NCI-H526 treated with DMSO at 0.1 percent for 48 hours (cell line): ENCODE measurements around the gene PPM1G.
"Not testable (repeated sequence)": the region's sequence is repeated elsewhere in the genome, so short reads cannot be mapped to it uniquely, and the experiment has no call there.

ENCODE experiments used
- DNase-seq: peaks from one replicate; lab custom pipeline; 2025; lab: John Stamatoyannopoulos, UW

The PPM1G gene, protein sequence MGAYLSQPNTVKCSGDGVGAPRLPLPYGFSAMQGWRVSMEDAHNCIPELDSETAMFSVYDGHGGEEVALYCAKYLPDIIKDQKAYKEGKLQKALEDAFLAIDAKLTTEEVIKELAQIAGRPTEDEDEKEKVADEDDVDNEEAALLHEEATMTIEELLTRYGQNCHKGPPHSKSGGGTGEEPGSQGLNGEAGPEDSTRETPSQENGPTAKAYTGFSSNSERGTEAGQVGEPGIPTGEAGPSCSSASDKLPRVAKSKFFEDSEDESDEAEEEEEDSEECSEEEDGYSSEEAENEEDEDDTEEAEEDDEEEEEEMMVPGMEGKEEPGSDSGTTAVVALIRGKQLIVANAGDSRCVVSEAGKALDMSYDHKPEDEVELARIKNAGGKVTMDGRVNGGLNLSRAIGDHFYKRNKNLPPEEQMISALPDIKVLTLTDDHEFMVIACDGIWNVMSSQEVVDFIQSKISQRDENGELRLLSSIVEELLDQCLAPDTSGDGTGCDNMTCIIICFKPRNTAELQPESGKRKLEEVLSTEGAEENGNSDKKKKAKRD

DNA sequence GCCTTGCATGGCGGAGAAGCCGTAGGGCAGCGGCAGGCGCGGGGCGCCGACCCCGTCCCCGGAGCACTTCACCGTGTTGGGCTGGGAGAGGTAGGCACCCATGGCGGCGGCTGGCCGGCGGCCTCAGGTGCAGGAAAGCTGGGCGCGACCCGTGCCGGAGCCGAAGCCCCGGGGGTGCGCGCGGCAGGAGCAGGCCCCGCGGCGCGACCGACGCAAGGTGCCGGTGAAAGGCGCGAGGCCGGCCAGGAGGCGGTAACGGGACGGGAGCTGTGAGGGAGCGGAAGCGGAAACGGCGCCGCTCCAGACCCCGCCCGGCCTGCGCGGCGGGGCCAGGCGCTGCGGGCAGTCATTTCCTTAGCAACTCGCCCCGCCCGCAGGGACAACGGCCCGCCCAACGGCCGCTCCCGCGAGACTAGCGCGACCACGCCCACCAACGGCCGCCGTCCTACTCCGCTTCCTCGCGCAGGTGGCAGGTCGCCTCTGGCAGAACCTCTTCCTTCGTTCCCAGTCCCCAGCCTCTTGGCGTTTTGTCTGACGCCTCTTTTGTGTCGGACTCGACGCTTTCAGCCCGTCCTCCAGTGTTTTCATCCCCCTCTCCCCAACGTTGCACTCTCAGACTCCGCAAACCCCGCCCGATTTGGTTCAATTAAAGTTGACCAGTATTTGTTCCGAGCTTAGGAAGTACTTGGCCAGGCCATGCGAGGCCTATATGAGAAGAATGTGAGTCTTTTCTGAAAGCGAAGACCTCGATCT lies at the start of gene PPM1G:
PPM1G (minus strand) TSS at position 271 of the 753 bp plus-strand sequence; CDS start at position 102, 169 bp downstream.
- DNase-seq, result peak; percentile 90

DNA sequence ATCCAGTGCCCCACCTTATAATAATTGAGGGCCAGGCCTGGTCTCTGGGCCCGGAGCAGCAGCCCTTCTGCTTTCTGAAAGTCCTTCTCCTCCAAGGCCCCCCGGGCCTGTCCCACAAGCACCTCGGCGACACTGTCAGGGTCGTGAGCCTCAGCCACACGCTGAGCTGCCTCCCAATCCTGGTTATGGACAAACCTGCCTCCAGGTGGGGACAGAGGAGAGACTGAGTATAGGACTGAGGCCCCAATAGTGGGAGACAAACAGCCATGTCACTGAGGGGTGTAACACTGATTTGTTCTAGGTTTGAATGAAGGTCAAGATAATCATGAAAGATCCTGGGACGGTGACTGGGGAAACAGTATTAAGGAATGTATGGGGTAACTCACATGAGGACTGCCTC lies 44.6 kb upstream of the PPM1G start:
- no peak for DNase-seq

DNA sequence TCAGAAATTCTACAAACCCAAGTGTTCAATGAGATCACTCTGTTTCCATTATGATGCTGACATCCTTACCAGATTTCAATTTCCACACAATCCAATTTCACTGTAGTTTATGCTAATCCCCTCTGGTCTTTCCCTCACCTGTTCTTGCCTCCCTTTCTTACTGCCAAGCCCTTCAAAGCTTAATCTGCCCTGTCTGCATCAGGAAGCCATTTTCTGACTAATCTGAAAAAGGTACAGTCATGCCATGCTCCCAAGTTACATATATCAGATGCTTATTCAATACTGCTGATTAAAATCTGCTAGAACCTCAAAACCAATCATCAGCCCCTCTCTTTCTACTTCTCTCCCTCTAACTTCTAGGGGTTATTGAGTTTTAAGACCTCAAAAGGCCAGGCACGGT lies 41.7 kb upstream of the PPM1G start:
- no peak for DNase-seq

DNA sequence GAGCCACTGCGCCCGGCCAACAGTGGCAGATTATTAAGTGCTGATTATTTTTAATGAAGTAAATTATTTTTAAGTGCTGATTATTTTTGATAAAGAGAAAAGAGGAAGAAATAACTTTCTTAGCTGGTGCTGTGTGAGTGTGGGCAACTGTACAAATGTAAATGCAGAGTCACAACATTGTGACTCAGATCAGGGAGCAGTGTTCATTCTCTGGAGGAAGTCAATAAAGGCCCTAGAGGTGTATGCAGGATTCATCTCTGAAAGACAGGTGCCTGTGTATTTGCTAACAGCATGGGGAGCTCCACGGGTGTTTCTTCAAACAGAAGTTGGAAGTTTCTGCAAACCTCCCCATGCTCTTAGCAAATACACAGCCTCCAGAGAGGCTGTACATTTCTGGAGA lies 39.0 kb upstream of the PPM1G start:
- no peak for DNase-seq

DNA sequence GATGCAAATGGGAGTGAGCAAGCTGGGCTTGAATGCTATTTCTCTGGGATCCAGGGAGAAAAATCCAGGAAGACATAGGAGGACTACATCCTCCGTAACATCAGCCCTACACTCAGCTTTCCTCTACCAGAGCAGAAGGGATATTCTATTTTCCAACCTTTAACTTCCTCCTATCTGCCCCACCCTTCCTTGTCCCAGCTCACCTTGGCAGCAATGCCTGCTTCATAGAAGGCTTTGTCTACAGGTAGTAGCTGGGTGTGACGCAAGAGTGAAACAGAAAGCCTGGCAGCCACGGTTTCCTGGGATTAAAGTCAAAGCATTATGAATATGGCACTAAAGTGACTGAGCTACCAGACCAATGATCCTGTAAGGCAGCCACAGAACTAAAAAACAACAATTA lies 36.7 kb upstream of the PPM1G start:
- no peak for DNase-seq

DNA sequence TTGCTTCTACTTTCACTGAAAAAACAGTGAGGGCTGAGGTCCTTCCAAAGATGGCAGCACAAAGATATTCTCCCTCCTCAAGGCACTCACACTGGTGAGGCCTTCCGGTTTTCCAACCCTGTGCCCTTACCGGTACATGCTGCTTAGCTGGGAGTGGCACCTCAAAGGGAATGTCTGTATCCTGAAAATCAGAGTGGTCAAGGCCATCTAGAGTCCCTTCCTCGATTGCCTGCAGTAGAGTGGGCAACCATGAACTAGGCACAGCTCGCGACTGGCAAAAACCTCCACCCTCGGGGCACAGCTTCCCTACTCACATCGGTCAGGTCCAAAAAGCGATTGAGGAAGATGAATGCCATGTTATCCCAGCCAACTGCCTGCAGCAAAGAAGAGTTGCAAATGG lies 36.2 kb upstream of the PPM1G start:
- DNase-seq, result no peak

DNA sequence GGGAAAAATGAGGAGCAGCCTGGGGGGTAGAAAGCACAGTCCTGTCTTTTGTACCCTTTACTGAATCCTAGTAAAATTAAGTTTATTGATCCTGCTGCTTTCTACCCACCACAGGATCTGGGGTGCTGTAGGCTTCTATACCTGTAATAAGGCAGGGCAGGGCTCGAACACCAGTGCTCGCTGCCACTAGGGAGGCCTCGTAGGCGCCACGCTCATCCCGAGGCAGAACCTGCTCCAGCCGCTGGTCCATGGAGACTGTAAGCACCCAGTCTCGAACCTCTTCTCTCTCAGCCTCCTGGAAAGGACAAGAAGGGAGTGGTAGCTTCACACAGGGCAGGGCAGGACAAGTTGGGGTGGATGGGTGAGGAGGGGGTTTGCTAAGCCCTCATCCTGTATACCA lies 35.8 kb upstream of the PPM1G start:
- DNase-seq, result no peak

DNA sequence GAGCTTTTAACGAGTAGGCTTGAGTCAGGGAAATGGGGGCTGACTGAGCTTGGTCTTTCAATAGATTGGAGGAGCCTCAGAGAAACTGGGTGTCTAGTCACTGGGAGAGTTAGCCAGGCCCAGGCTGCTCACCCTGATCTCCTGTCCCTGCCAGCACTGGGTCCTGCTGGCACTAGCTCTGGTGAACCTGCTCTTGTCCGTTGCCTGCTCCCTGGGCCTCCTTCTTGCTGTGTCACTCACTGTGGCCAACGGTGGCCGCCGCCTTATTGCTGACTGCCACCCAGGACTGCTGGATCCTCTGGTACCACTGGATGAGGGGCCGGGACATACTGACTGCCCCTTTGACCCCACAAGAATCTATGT lies 33.5 kb upstream of the PPM1G start:
- DNase-seq, result no peak

DNA sequence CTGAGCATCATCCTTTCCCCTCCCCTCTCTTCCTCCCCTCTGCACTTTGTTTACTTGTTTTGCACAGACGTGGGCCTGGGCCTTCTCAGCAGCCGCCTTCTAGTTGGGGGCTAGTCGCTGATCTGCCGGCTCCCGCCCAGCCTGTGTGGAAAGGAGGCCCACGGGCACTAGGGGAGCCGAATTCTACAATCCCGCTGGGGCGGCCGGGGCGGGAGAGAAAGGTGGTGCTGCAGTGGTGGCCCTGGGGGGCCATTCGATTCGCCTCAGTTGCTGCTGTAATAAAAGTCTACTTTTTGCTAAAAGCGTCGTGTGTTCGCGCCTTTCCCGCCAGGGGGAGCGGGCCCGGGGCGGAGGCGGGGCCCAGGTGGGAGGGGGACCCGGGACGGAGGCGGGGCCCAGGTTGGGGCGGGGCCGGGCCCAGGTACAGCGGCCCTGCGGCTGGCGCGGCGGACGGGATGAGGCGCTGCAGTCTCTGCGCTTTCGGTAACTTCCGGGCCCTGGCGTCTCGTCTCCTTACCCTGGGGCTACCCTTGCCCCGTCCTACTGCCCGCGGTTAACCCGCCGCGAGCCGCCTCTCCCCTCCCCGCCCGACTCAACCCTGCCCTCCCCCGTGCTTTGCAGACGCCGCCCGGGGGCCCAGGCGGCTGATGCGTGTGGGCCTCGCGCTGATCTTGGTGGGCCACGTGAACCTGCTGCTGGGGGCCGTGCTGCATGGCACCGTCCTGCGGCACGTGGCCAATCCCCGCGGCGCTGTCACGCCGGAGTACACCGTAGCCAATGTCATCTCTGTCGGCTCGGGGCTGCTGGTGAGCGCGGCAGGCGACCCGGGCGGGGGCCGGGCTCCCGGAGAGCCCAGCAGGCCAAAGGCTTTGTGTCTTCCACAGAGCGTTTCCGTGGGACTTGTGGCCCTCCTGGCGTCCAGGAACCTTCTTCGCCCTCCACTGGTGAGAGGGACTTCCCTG lies 32.8 kb upstream of the PPM1G start, which contains the start of gene KRTCAP3:
KRTCAP3 (plus strand) TSS at position 424 of the 962 bp plus-strand sequence; CDS start at position 456, 32 bp downstream.
- peak; percentile 65 for DNase-seq

DNA sequence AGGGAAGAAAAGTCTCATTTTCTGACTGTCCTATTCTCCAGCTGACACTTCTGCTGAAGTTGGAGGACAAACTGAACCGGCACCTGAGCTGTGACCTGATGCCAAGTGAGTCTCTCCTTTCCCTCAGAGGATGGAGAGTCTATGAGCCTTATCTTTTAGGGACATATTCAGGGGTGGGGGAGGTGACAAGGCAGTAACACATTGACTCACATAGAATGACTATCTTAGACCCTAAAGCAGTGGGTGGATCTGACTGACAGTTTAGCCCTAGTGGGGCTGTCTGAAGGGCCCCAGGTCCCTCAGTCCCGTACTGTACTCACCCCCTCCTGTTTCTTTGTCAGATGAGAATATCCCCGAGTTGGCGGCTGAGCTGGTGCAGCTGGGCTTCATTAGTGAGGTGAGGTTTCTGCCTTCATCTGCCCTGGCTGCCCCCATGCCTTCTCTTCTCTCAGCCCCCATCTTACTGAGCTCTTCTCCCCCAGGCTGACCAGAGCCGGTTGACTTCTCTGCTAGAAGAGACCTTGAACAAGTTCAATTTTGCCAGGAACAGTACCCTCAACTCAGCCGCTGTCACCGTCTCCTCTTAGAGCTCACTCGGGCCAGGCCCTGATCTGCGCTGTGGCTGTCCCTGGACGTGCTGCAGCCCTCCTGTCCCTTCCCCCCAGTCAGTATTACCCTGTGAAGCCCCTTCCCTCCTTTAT lies 32.0 kb upstream of the PPM1G start:
- DNase-seq, result no peak

DNA sequence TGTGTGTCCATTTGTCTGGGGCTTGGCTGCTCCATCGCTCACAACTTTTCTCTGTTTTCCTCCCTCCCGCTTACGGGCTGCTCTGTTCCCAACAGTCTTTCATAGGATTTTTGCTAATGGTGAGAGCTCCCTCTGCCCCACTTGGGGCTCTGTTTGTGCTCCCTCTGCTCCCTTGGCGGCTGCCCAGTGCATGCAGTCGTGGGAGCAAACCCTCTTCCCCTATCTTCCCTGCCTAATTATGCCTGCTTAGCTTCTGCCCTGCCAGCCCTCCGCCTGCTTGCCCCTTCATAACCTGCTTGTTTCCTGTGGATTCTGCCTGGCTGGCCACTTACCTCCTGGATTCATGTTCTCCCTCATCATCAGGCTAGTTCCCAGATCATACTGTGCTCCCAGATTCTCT lies 26.2 kb upstream of the PPM1G start:
- DNase-seq, result no peak

DNA sequence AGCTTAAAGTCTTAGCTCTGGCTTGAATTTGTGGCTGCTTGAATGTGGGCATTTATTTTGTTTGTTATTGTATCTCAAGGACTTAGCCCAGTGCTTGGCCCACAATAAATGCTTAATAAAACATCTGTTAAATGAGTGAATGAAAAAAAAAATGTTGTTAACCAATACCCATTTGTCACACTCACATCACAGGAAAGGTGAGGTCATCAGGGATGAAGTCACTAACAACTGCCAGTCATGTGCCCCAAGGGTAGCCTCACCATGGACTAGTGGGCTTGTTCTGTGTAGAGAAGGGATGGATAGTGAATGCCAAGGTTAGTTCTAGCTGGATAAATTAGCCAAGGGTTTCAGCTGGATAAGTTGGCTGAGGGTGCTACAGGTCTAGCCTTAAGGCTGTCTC lies 22.0 kb upstream of the PPM1G start:
- DNase-seq, result no peak

DNA sequence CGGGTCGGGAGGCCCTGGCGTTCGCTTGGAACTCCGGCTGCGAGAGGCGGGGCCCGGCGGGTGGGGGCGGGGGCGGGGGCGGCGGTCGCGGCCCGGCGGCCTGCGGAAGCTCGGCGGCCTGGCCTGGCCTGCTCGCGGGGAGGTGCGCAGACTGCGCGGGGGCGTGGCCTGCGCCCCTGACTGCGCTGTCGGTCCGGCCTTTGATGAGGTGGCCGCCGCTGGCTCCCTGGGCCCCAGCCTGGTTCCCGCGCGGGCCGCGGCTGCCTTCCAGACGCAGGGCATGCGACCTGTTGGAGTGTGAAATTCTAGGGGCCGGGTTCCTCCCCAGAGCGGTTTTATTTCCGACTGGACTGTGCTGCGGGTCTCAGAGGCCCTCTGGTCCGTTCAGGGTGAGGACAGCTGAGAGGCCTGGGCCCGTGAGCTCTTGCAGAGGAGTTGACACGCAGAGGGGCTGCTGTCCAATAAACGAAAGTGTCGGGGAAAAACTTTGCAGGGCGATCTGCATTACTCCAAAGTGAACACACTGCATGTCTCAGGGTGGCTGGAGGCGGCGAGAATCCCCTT lies 19.7 kb upstream of the PPM1G start:
- peak; percentile 55 for DNase-seq

DNA sequence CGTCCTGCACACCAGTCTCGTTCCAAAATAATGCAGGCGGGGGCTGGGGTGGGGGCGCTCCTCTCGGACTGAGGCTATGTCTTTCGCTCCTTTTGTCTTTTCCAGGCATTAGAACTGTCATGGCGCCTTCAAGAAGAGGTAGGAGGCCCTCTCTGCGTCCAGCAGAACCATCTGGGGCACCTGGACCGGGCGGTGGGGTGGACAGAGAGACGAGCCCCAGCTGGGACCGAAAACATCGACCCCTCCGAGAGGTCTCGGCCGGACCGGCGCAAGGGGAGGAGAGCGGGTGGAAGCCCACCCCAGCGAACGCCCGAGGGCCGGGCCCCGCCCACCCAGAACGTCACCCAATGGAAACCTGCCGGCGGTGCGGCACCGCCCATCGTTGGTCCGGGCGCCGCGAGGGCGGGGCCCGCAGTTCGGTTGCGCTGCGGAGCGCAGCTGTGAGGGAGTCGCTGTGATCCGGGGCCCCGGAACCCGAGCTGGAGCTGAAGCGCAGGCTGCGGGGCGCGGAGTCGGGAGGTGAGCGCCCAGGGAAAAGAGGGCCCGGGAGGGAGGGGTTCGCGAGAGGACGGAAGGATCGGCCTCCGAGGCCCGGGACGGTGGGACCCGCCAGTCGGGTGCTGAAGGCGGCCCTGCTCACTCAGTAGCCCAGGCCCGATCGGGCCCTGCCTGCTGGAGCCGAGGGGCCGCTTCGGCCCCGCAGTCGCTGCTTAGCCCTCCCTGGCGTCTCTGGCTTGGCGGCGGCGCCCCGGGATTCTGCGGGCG lies 19.0 kb upstream of the PPM1G start, which contains the start of gene NRBP1:
NRBP1 (plus strand) TSS at position 419 of the 765 bp plus-strand sequence. CDS start 4,643 bp downstream, outside the sequence.
- peak; percentile 81 for DNase-seq

DNA sequence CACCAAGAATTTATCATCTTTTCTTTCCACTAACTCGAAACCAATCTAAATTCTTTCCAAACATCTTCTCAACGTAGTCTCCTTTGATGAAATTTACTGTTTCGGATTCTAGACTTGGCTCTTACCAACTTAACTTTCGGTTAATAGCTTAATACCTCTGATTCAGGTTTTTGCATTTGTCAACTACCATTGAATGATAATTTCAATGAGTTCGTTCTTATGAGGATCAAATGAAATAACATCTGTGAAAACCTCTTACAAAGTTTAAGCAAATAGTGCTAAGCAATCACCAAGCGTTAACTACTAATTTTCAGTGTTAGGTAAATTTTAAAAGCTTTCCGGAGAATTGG lies 18.4 kb upstream of the PPM1G start:
- peak; percentile 46 for DNase-seq

DNA sequence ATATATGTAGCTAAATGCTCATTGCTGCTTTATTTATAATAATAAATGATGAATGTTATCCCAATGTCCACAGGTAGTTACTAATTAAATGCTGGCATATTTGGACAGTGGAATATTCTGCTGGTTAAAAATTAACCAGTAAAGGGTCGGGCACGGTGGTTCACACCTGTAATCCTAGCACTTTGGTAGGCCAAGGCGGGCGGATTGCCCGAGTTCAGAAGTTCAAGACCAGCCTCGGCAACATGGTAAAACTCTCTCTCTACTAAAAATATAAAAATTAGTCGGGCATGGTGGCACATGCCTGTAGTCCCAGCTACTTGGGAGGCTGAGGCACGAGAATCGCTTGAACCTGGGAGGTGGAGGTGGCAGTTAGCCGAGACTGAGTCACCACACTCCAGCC lies 15.6 kb upstream of the PPM1G start:
- DNase-seq, result not testable (repeated sequence)

DNA sequence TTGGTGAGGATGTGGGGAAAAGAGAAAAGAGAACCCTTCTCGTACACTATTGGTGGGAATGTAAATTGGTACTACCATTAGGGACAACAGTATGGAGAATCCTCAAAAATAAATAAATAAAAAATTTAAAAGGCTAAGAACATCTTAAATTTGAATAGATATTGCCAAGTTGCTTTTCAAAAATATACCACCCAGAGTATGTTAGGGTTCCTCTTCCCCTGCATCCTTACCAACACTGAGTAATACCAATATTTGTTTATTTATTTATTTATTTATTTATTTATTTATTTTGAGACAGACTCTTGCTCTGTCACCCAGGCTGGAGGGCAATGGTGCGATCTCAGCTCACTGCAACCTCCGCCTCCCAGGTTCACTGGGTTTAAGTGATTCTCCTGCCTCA lies 13.6 kb upstream of the PPM1G start:
- DNase-seq, result no peak

DNA sequence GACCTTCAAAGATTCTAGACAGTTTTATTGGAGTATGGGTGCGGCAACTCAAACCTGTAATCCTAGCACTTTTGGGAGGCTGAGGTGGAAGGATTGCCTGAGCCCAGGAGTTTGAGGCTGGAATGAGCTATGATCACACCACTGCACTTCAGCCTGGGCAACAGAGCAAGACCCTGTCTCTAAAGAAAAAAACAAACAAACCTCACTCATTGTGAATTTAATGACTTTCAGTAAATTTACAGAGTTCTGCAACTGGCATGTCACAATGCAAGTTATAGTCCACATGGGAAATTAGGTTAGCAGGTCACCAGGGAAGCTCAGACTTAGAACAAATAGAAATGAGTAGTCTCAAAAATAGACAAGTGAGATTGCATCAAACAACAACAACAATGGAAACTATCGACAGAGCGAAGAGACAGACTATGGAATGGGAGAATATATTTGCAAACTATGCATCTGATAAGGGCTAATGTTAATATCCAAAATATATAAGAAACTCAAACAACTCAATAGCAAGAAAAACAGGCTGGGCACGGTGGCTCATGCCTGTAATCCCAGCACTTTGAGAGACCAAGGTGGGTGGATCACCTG lies 12.4 kb upstream of the PPM1G start:
- DNase-seq, result no peak

DNA sequence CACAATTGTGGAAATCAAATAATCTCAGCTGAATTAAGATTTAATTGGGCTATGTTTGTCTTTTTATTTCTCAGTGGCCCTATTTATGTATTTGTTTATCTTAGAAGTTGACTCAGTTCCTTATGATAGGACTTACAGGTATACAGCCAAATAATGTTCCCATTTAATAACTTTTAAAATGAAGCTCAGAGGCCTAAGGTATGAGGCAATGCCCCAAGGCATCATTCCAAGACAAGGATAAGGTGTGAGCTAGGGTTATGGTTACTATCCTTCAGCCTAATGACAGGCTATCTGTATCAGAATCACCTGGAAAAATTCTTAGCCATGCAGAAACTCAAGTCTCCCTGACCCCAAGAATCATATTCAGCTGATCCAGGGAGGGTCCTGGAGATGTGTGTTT lies 11.6 kb upstream of the PPM1G start:
- no peak for DNase-seq

DNA sequence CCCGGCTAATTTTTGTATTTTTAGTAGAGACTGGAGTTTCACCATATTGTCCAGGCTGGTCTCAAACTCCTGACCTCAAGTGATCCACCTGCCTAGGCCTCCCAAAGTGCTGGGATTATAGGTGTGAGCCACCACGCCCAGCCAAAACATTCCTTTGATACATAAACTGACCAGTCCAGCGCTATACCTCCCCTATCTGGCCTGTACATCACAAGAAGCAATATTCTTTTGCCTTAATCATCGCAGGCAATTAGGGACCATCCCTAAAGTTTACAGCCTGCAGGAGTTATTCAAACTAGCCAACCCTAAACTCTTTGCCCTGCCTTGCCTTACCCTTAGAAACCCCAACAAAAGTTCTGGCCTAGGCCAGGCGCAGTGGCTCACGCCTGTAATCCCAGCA lies 6.8 kb upstream of the PPM1G start:
- DNase-seq, result no peak
